Transverse colon (tissue), 4 donors: ENCODE measurements around the gene KIF26A.

Source experiments
- CTCF ChIP-seq, 5 experiments: fragments of 200-600 bp in 3 of 5; fragments of 450-650 bp in 2 of 5; sonication (generic) in 3 of 5; IDR thresholded peaks; 1 replicate in 2 of 5; 2 replicates in 3 of 5; pipeline ENCODE4 v1.5.1; 2016 to 2017; ENCODE audit warnings: antibody characterized with exemption in 5 of 5, inconsistent platforms in 3 of 5, mild to moderate bottlenecking in 2 of 5, moderate library complexity in 1 of 5
- EP300 ChIP-seq: sonication (generic); formaldehyde crosslinking; IDR thresholded peaks from one replicate; pipeline ENCODE4 v1.6.1; 2017; ENCODE audit warnings: antibody characterized with exemption, low read depth
- POLR2A ChIP-seq: fragments of 450-650 bp; IDR thresholded peaks from one replicate; pipeline ENCODE4 v1.6.1; 2016; ENCODE audit warnings: antibody characterized with exemption, mild to moderate bottlenecking, moderate library complexity
- POLR2AphosphoS5 ChIP-seq, 3 donors: sonication (generic); formaldehyde crosslinking; IDR thresholded peaks; one replicate each; pipeline ENCODE4 v1.6.1; 2016; ENCODE audit warnings: antibody characterized with exemption in 3 of 3

GRCh38 chr14:104103061-104103445 is 35.3 kb upstream of the KIF26A start:
- TF ChIP-seq POLR2A: no peak
- TF ChIP-seq CTCF (IDR thresholded peaks at IDR 0.05): no peak
- no peak for TF ChIP-seq POLR2AphosphoS5 (IDR thresholded peaks at IDR 0.05)
- TF ChIP-seq EP300: no peak
